ENCODE measurements around the gene ASB14. TPM values are rescaled to one million over a fixed set of nuclear protein-coding genes. Genes with fewer than 3 reads are reported as not detected.
"Not testable (repeated sequence)": the region's sequence is repeated elsewhere in the genome, so short reads cannot be mapped to it uniquely, and the experiment has no call there.

Gene ASB14
- total and polyA plus RNA-seq, 2 experiments from 2014 or later = 0.34 TPM; not detected in 1

GRCh38 chr3:57314204-57314603 lies 21.7 kb upstream of the ASB14 start:
- TF ChIP-seq CTCF (IDR thresholded peaks at IDR 0.05; ENCODE audit: low read depth, low read length) = no peak
- no peak for DNase-seq (ENCODE audit: low read depth in 1 of 2, low spot score in 1 of 2)
- Histone ChIP-seq H3K4me3 (no peak overlapping the region), H3K36me3 (no peaks in the 10 kb centered on the region), H3K27me3 (no peaks in the 10 kb centered on the region), H3K9me3 (ENCODE audit: low read depth) (no peaks in the 10 kb centered on the region), H3K4me1 (ENCODE audit: low read depth) (no peaks in the 10 kb centered on the region), H3K27ac (no peak overlapping the region)

- Histone ChIP-seq H3K36me3 (no peaks in the 10 kb centered on the region), H3K4me3 (no peak overlapping the region), H3K4me1 (ENCODE audit: low read depth) (no peaks in the 10 kb centered on the region), H3K27me3 (no peaks in the 10 kb centered on the region), H3K27ac (no peak overlapping the region), H3K9me3 (ENCODE audit: low read depth) (no peaks in the 10 kb centered on the region)
- DNase-seq (ENCODE audit: low read depth in 1 of 2, low spot score in 1 of 2) = no peak
- no peak for TF ChIP-seq CTCF (IDR thresholded peaks at IDR 0.05; ENCODE audit: low read depth, low read length)
Measured at GRCh38 chr3:57309769-57310360, 17.4 kb upstream of the ASB14 start.

GRCh38 chr3:57303520-57303919 lies 11.0 kb upstream of the ASB14 start:
- H3K4me3 ChIP-seq; H3K4me1 ChIP-seq (ENCODE audit: low read depth); H3K9me3 ChIP-seq (ENCODE audit: low read depth); H3K36me3 ChIP-seq; DNase-seq (ENCODE audit: low read depth in 1 of 2, low spot score in 1 of 2); H3K27ac ChIP-seq; H3K27me3 ChIP-seq: not testable (repeated sequence)

GRCh38 chr3:57298041-57298440 lies 5.6 kb upstream of the ASB14 start:
- Histone ChIP-seq H3K36me3 (no peaks in the 10 kb centered on the region), H3K4me3 (no peak overlapping the region), H3K27ac (no peak overlapping the region), H3K27me3 (no peaks in the 10 kb centered on the region), H3K9me3 (ENCODE audit: low read depth) (no peaks in the 10 kb centered on the region), H3K4me1 (ENCODE audit: low read depth) (peaks cover 5% of the 10 kb centered on the region)
- TF ChIP-seq CTCF (IDR thresholded peaks at IDR 0.05; ENCODE audit: low read depth, low read length) = no peak
- no peak for DNase-seq (ENCODE audit: low read depth in 1 of 2, low spot score in 1 of 2)

GRCh38 chr3:57292897-57293526 lies 527 bp upstream of the ASB14 start:
- TF ChIP-seq CTCF (IDR thresholded peaks at IDR 0.05; ENCODE audit: low read depth, low read length) = no peak
- no peak overlapping the region for H3K4me3 ChIP-seq
- H3K36me3 ChIP-seq = no peaks in the 10 kb centered on the region
- H3K4me1 ChIP-seq (ENCODE audit: low read depth) = peaks cover 19% of the 10 kb centered on the region
- no peak for DNase-seq (ENCODE audit: low read depth in 1 of 2, low spot score in 1 of 2)
- H3K9me3 ChIP-seq (ENCODE audit: low read depth) = no peaks in the 10 kb centered on the region
- no peaks in the 10 kb centered on the region for H3K27me3 ChIP-seq
- H3K27ac ChIP-seq = no peak overlapping the region

GRCh38 chr3:57288403-57288802 lies 4.1 kb downstream of the ASB14 start:
- H3K4me1 ChIP-seq (ENCODE audit: low read depth) = peaks cover 16% of the 10 kb centered on the region
- DNase-seq (ENCODE audit: low read depth in 1 of 2, low spot score in 1 of 2) = no peak
- H3K4me3 ChIP-seq = no peak overlapping the region
- H3K27ac ChIP-seq = no peak overlapping the region
- no peaks in the 10 kb centered on the region for H3K36me3 ChIP-seq
- no peaks in the 10 kb centered on the region for H3K27me3 ChIP-seq
- H3K9me3 ChIP-seq (ENCODE audit: low read depth) = no peaks in the 10 kb centered on the region
- TF ChIP-seq CTCF (IDR thresholded peaks at IDR 0.05; ENCODE audit: low read depth, low read length) = no peak
